GM23248 (cell line): ENCODE measurements around the gene GMEB2. TPM values are rescaled to one million over a fixed set of nuclear protein-coding genes. Genes with fewer than 3 reads are reported as not detected.
"Not testable (repeated sequence)": the region's sequence is repeated elsewhere in the genome, so short reads cannot be mapped to it uniquely, and the experiment has no call there.

Experiments
- DNase-seq: peaks from one replicate; pipeline ENCODE4 v3.0.0-alpha.2; 2015
- H2AFZ ChIP-seq: fragments of 200-600 bp; sonication (generic); 2 replicates; pipeline ENCODE4 v1.6.1; 2016; ENCODE audit warnings: antibody characterized with exemption
- H3F3A ChIP-seq: fragments of 200-600 bp; sonication (generic); 2 replicates; pipeline ENCODE4 v1.6.1; 2016; ENCODE audit warnings: mild to moderate bottlenecking, antibody characterized with exemption, mixed run types; ENCODE audit not compliant: insufficient read depth
- H3K27ac ChIP-seq: fragments of 200-600 bp; sonication (generic); 2 replicates; pipeline ENCODE4 v1.5.1; 2016; ENCODE audit warnings: mild to moderate bottlenecking
- H3K27me3 ChIP-seq: fragments of 200-600 bp; sonication (generic); replicated peaks from 2 replicates; pipeline ENCODE4 v1.6.1; 2016; ENCODE audit warnings: mild to moderate bottlenecking; ENCODE audit not compliant: insufficient read depth
- H3K36me3 ChIP-seq: fragments of 200-600 bp; sonication (generic); 2 replicates; pipeline ENCODE4 v1.6.1; 2016; ENCODE audit warnings: low read depth, mild to moderate bottlenecking
- H3K4me1 ChIP-seq: fragments of 200-600 bp; sonication (generic); 2 replicates; pipeline ENCODE4 v1.6.1; 2016; ENCODE audit warnings: mild to moderate bottlenecking; ENCODE audit not compliant: insufficient read depth
- H3K4me2 ChIP-seq: fragments of 200-600 bp; sonication (generic); one replicate; pipeline ENCODE4 v1.6.1; 2016; ENCODE audit warnings: mild to moderate bottlenecking; ENCODE audit not compliant: unreplicated experiment
- H3K4me3 ChIP-seq: fragments of 200-600 bp; sonication (generic); 2 replicates; pipeline ENCODE4 v1.5.1; 2016; ENCODE audit warnings: mild to moderate bottlenecking
- H3K79me2 ChIP-seq: fragments of 200-600 bp; sonication (generic); 2 replicates; pipeline ENCODE4 v1.6.1; 2016; ENCODE audit warnings: mild to moderate bottlenecking; ENCODE audit not compliant: insufficient read depth
- H3K9ac ChIP-seq: fragments of 200-600 bp; sonication (generic); 2 replicates; pipeline ENCODE4 v1.6.1; 2016; ENCODE audit warnings: mild to moderate bottlenecking
- H3K9me2 ChIP-seq: fragments of 200-600 bp; sonication (generic); 2 replicates; pipeline ENCODE4 v1.6.1; 2016; ENCODE audit warnings: mixed run types, mild to moderate bottlenecking, moderate library complexity; ENCODE audit not compliant: insufficient read depth
- H3K9me3 ChIP-seq: fragments of 200-600 bp; sonication (generic); one replicate; pipeline ENCODE4 v1.6.1; 2017; ENCODE audit warnings: low read depth
- H4K20me1 ChIP-seq: fragments of 200-600 bp; sonication (generic); 2 replicates; pipeline ENCODE4 v1.6.0; 2016; ENCODE audit not compliant: insufficient read depth
- EZH2 ChIP-seq: fragments of 200-600 bp; sonication (generic); IDR thresholded peaks from 2 replicates; pipeline ENCODE4 v1.6.1; 2018; ENCODE audit warnings: antibody characterized with exemption, mild to moderate bottlenecking; ENCODE audit not compliant: insufficient read depth, poor library complexity, severe bottlenecking
- EZH2phosphoT487 ChIP-seq: fragments of 200-600 bp; sonication (generic); IDR thresholded peaks from 2 replicates; pipeline ENCODE4 v1.6.1; 2018; ENCODE audit warnings: antibody characterized with exemption, moderate library complexity, mild to moderate bottlenecking, low read depth; ENCODE audit not compliant: insufficient read depth
- WGBS, 2 experiments: methylation state at CpG; one replicate each; pipeline ENCODE4 v1.1.6; 2015 to 2017; ENCODE audit warnings: low lambda C conversion rate in 2 of 2, low coverage in 1 of 2; ENCODE audit errors: missing lambda C conversion rate in 2 of 2; 5-methylcytosine and 5-hydroxymethylcytosine counted together
- in situ Hi-C: fragments of 300-500 bp; cut with MboI; formaldehyde crosslinking; loops from 2 replicates; pipeline ENCODE4 v1.15.0; 2020
- polyA plus RNA-seq: library from polyadenylated mRNA; unstranded; fragments of >200 nt; fragmentation: Nextera tagmentation; extraction: Ambion mirVana; gene quantifications from 2 replicates; pipeline ENCODE4 v1.2.1, GENCODE V29; 2016
- total RNA-seq: library from RNA; depleted of rRNA; stranded (reverse); fragments of >200 nt; shearing (Covaris generic); gene quantifications from 2 replicates; pipeline ENCODE4 v1.2.3, GENCODE V29; 2014

Gene GMEB2
- total and polyA plus RNA-seq, 2 experiments from 2014 or later, result 7.8 to 13.6 TPM

DNA sequence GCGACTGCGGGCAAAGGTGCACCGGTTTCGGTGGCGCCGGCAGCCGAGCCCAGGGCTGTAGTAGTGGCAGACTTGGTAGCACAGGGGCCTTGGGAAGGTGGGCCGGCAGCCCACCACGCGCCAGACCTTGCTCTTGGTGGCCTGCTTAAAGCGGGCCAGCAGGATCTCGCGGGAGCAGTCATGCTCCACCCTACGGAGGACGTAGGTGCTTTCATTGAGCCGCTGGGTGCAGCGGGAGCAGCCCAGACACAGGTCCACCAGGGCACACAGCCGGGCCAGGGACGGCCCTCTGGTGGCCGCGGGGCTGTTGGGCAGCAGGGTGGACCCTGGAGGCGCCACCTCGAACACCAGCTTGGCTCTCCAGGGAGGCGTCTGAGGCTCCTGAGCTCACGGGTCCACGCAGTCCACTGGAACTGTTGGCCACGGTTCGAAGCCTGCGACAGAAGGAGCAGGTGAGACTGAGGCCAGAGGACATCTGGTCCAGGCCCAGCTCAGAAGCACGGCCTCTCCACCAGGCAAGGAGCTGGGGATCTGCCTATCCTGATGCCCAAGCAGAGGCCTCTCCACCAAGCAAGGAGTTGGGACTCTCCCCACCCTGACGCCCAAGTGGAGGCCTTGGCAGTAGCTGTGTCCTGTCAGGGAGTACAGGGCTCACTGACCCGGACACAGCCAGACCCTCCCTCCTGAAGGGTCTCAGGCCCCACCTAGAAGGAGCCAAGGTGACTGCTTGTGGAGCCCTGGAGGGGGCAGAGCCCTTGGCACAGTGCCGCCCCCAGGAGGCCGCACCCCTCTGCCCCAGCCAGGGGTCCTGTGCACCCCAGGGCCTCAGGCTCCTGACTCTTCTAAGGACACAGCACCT is 53.9 kb downstream of the GMEB2 start:
- no peak overlapping the region for H3K27ac ChIP-seq
- DNase-seq, result peak; percentile 38
- H4K20me1 ChIP-seq, result no peaks in the 10 kb centered on the region
- H3K4me3 ChIP-seq, result peak overlapping the region; percentile 90
- H3K79me2 ChIP-seq, result 0 out of 2 replicates have a peak, but pooled peaks cover 8% of the 10 kb centered on the region
- peak overlapping the region; percentile 91 for H3K4me2 ChIP-seq
- peak overlapping the region; percentile 87 for H3K9ac ChIP-seq
- no peaks in the 10 kb centered on the region for H3K27me3 ChIP-seq
- 78 to 81% methylated on average over 26 to 34 of the region's 34 CpGs for WGBS, 2 experiments
- H3F3A ChIP-seq, result peaks cover 15% of the 10 kb centered on the region; the same call in 1 of the 2 replicates
- peak overlapping the region; percentile 51; the same call in 1 of the 2 replicates for H2AFZ ChIP-seq
- no peaks in the 10 kb centered on the region for H3K36me3 ChIP-seq
- 0 out of 2 replicates have a peak, but pooled peaks cover 10% of the 10 kb centered on the region for H3K4me1 ChIP-seq
- H3K9me3 ChIP-seq, result no peaks in the 10 kb centered on the region
- in situ Hi-C loops, result no loop called here
- TF ChIP-seq EZH2 (no peak), EZH2phosphoT487 (no peak)
- no peaks in the 10 kb centered on the region for H3K9me2 ChIP-seq

DNA sequence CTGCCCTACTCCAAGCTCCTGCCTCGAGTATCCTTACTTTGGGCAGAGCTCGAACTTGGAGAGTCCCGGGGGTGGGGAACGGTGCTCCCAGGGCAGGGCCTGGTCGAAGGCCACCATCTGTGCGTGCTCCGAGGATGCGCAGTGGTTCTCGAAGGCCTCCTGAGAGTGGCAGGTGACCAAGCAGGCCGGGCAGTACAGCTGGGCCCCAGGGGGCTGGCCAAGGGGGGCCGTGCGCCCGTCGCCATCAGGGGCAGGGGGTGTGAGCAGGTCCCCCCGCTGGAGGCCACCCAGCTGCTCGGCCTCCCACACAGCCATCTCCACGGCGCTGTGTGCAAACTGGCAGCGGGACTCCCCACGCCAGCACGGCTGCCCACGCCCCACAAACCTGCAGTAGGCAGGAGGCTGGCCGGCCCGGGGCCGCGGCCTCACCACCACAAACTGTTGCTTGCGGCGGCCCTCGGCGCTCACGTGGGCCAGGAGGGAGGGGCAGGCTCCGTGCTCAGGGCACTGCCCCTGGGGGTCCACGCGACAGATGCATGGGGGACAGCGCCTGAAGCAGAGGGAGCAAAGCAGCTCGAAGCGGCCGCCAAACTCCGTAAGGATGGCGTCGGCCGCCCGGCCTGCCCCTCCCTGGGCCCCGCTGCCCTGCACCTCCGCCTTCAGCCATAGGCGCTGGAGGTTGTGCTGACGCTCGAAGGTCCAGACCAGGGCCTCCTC is 54.7 kb downstream of the GMEB2 start:
- 92 to 95% methylated on average over 42 to 48 of the region's 48 CpGs for WGBS, 2 experiments
- DNase-seq, result no peak
- peaks cover 15% of the 10 kb centered on the region; the same call in 1 of the 2 replicates for H3F3A ChIP-seq
- no peaks in the 10 kb centered on the region for H3K36me3 ChIP-seq
- H3K4me1 ChIP-seq, result 0 out of 2 replicates have a peak, but pooled peaks cover 10% of the 10 kb centered on the region
- H3K9me2 ChIP-seq, result no peaks in the 10 kb centered on the region
- H4K20me1 ChIP-seq, result no peaks in the 10 kb centered on the region
- H3K27ac ChIP-seq, result no peak overlapping the region
- in situ Hi-C loops, result no loop called here
- no peak for TF ChIP-seq EZH2phosphoT487
- TF ChIP-seq EZH2, result no peak
- no peak overlapping the region for H3K9ac ChIP-seq
- no peak overlapping the region for H2AFZ ChIP-seq
- no peak overlapping the region for H3K4me2 ChIP-seq
- 0 out of 2 replicates have a peak, but pooled peaks cover 8% of the 10 kb centered on the region for H3K79me2 ChIP-seq
- no peaks in the 10 kb centered on the region for H3K27me3 ChIP-seq
- no peak overlapping the region for H3K4me3 ChIP-seq
- no peaks in the 10 kb centered on the region for H3K9me3 ChIP-seq

DNA sequence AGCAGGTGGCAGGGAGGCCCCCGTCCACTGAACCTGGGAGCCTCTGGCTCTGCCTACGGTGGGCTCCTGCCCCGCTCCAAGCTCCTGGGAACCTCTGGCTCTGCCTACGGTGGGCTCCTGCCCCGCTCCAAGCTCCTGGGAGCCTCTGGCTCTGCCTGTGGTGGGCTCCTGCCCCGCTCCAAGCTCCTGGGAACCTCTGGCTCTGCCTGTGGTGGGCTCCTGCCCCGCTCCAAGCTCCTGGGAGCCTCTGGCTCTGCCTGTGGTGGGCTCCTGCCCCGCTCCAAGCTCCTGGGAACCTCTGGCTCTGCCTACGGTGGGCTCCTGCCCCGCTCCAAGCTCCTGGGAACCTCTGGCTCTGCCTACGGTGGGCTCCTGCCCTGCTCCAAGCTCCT is 55.8 kb downstream of the GMEB2 start:
- H3K9me3 ChIP-seq, H3K9me2 ChIP-seq, H3K79me2 ChIP-seq, H3K4me2 ChIP-seq, DNase-seq, H3K36me3 ChIP-seq, H2AFZ ChIP-seq, H3K9ac ChIP-seq, in situ Hi-C loops, H3K27ac ChIP-seq, H4K20me1 ChIP-seq, H3K27me3 ChIP-seq, H3K4me1 ChIP-seq, H3K4me3 ChIP-seq: not testable (repeated sequence)
- H3F3A ChIP-seq, result peaks cover 15% of the 10 kb centered on the region; the same call in 1 of the 2 replicates
- 79 to 100% methylated on average over 2 to 11 of the region's 11 CpGs for WGBS, 2 experiments

DNA sequence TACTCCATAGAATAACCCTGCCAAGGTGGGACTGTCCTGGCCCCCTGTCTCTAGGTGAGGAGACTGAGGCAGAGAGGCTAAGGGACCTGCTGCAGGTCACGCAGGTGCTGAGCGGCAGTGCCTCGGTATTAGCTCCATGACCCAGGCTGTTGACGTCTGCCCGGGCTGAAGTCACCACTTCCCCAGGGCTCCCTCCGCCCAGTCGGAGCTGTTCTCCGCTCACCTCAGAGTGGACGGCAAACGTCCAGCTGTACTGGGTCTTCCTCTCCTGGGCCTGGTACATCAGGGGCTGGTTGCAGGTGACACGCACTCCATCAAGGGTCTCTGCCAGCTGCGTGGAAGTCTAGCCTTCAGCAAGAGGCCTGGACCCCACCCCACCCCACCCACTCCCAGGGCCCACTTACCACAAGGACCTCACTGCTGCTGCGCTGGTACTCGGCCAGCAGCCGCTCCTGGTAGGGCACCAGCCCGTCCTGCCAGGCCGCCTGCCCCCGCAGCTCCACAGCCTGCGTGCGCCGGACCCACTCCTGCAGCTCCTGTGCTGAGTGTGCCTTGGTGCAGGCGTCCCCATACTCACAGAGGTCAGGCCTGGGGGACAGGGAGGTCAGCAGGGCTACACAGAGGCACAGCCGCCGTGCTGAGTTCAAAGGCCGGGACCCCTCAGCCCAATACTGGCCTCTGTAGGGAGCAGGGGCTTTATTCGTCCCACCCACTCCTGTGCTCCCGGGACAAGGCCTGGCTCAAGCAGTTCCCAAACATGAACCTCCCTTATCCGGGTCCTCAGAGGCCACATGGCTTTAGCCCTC is 56.4 kb downstream of the GMEB2 start:
- in situ Hi-C loops, result no loop called here
- no peak for DNase-seq
- Histone ChIP-seq H3K79me2 (0 out of 2 replicates have a peak, but pooled peaks cover 8% of the 10 kb centered on the region), H3K9ac (no peak overlapping the region), H3K4me3 (no peak overlapping the region), H3K4me1 (0 out of 2 replicates have a peak, but pooled peaks cover 5% of the 10 kb centered on the region), H3K9me2 (no peaks in the 10 kb centered on the region), H3F3A (peaks cover 9% of the 10 kb centered on the region; the same call in 1 of the 2 replicates), H3K27me3 (no peaks in the 10 kb centered on the region), H3K4me2 (no peak overlapping the region), H3K9me3 (no peaks in the 10 kb centered on the region), H3K36me3 (no peaks in the 10 kb centered on the region), H2AFZ (no peak overlapping the region), H4K20me1 (no peaks in the 10 kb centered on the region), H3K27ac (no peak overlapping the region)
- 88 to 90% methylated on average over 23 to 28 of the region's 28 CpGs for WGBS, 2 experiments
- TF ChIP-seq EZH2, result no peak
